DND-41 (cell line): ENCODE results near the gene CCL4.

Source experiments
- CTCF ChIP-seq: IDR thresholded peaks from 2 replicates; pipeline ENCODE4 v1.5.1; 2012; ENCODE audit warnings: borderline replicate concordance, low read length, moderate library complexity, mild to moderate bottlenecking; ENCODE audit not compliant: poor library complexity, severe bottlenecking; ENCODE audit errors: extremely low read depth
- EZH2 ChIP-seq: IDR thresholded peaks from 3 replicates; pipeline ENCODE4 v1.6.1; 2012; ENCODE audit warnings: borderline replicate concordance, low read depth, mild to moderate bottlenecking, moderate library complexity, low read length, inconsistent platforms; ENCODE audit not compliant: severe bottlenecking

GRCh38 chr17:36135465-36135864 is 31.8 kb downstream of the CCL4 start:
- TF ChIP-seq CTCF (no peak), EZH2 (no peak)
